Peyer's patch (tissue), 4 donors: Measurements from ENCODE around the gene NARF. TPM values are rescaled to one million over a fixed set of nuclear protein-coding genes. Genes with fewer than 3 reads are reported as not detected.

Experiments
- DNase-seq, 3 donors: peaks; one replicate each; pipeline ENCODE4 v3.0.0-alpha.2; 2017 to 2019
- H3K27ac ChIP-seq, 4 donors: fragments of 200-600 bp; sonication (generic); one replicate each; pipeline ENCODE4 v1.5.1; 2016 to 2019
- H3K27me3 ChIP-seq, 2 donors: fragments of 200-600 bp; sonication (generic); one replicate each; pipeline ENCODE4 v1.5.1; 2019
- H3K36me3 ChIP-seq, 3 donors: fragments of 200-600 bp; sonication (generic); one replicate each; pipeline ENCODE4 v1.5.1; 2016 to 2019
- H3K4me1 ChIP-seq, 4 donors: fragments of 200-600 bp; sonication (generic); one replicate each; pipeline ENCODE4 v1.5.1; 2016 to 2019
- H3K4me3 ChIP-seq, 4 donors: fragments of 200-600 bp; sonication (generic); 1 replicate in 3 of 4; 2 replicates in 1 of 4; pipeline ENCODE4 v1.5.1; 2016 to 2019; ENCODE audit warnings: mild to moderate bottlenecking in 1 of 4
- H3K9me3 ChIP-seq, 4 donors: fragments of 200-600 bp; sonication (generic); one replicate each; pipeline ENCODE4 v1.5.1; 2016 to 2019; ENCODE audit warnings: mild to moderate bottlenecking in 1 of 4
- POLR2A ChIP-seq, 2 donors: fragments of 450-650 bp; IDR thresholded peaks; one replicate each; pipeline ENCODE4 v1.5.1; 2017; ENCODE audit warnings: antibody characterized with exemption in 2 of 2, mild to moderate bottlenecking in 2 of 2, moderate library complexity in 2 of 2
- total RNA-seq, 4 donors: library from RNA; depleted of rRNA; stranded (reverse); fragments of >200 nt; gene quantifications; one replicate each; pipeline ENCODE4 v1.1.0, GENCODE V29; 2016
- TF ChIP-seq, protein P1 (sequence below), 6 experiments: fragments of 450-650 bp in 4 of 6; fragments of 200-600 bp in 2 of 6; sonication (generic) in 1 of 6; IDR thresholded peaks; one replicate each; pipeline ENCODE4 v1.5.1; 2017 to 2019; ENCODE audit warnings: antibody characterized with exemption in 6 of 6, mild to moderate bottlenecking in 3 of 6, moderate library complexity in 1 of 6

The NARF gene
- total RNA-seq, 4 donors from 2014 or later: 31.9 to 81.7 (median 52.0) TPM

GRCh38 chr17:82416771-82417170 lies 41.8 kb upstream of the NARF start:
- no peaks in the 10 kb centered on the region for H3K9me3 ChIP-seq
- H3K4me1 ChIP-seq: peaks cover 0 to 13% (median 3%) of the 10 kb centered on the region in 4 donors
- TF ChIP-seq, protein P1, sequence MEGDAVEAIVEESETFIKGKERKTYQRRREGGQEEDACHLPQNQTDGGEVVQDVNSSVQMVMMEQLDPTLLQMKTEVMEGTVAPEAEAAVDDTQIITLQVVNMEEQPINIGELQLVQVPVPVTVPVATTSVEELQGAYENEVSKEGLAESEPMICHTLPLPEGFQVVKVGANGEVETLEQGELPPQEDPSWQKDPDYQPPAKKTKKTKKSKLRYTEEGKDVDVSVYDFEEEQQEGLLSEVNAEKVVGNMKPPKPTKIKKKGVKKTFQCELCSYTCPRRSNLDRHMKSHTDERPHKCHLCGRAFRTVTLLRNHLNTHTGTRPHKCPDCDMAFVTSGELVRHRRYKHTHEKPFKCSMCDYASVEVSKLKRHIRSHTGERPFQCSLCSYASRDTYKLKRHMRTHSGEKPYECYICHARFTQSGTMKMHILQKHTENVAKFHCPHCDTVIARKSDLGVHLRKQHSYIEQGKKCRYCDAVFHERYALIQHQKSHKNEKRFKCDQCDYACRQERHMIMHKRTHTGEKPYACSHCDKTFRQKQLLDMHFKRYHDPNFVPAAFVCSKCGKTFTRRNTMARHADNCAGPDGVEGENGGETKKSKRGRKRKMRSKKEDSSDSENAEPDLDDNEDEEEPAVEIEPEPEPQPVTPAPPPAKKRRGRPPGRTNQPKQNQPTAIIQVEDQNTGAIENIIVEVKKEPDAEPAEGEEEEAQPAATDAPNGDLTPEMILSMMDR (IDR thresholded peaks at IDR 0.05): no peak
- no peak for TF ChIP-seq POLR2A (IDR thresholded peaks at IDR 0.05)
- no peak for DNase-seq
- H3K36me3 ChIP-seq: peaks cover 0 to 9% (median 0%) of the 10 kb centered on the region in 3 donors
- H3K27me3 ChIP-seq: no peaks in the 10 kb centered on the region
- no peak overlapping the region for H3K4me3 ChIP-seq
- no peak overlapping the region for H3K27ac ChIP-seq

DNA sequence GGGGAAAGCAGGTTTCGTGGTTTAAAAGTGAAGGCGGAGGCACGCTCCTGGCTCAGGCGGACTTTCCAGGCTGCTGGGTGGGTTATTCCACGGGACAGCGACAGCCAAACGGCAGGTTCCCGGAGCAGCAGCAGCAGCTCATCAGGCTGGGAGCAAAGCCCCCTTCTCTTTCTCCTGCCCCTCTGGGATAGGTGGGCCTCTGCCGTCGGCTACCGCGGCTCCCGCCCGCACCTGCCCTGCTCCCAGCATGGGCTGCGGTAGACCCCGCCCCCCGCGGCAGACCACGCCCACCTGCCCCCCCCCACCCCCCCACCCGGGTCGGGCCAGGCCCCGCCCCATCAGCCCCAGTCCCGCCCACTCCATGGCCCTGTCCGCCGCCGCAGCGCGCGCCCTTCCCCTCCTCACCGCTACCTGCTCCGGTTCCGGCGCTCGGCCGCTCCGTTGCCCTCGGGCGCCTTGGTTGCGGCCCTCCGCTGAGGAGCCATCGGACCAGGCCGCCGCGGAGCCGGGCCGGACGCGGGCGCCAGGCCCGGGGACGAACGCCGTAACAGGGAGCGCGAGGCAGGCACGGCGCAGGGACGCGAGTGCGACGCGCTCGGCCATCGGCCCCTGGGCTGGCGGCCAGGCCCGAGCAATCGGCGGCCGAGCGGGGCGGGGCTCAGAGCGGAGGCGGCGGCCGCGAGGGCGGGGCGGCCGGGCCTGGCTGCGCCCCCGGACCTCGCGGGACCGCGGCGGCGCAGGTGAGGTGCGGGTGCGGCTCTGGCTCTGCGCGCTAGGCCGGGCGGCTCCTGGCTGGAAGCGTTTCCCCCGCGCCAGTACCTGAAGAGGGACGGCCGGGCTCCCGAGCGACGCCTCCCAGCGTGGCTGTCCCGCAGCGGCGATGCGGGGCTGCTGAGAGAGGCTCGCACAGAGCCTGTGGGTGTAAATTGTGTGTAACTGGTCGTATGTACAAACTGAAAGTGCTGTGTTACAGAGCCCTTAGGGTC lies 40.2 kb upstream of the NARF start, which contains the start of the genes HEXD and OGFOD3:
TSS of gene HEXD (plus strand) at position 347 of the 986 bp plus-strand sequence. CDS start 1,453 bp downstream, outside the sequence.
TSS of gene OGFOD3 (minus strand) at position 586 of the 986 bp plus-strand sequence. CDS start at position 485, 101 bp downstream.
- H3K36me3 ChIP-seq: peaks cover 0 to 9% (median 0%) of the 10 kb centered on the region in 3 donors
- peak within 1 kb of the TSS; percentile 89 to 97 (median 94) for H3K27ac ChIP-seq
- peaks cover 0 to 13% (median 3%) of the 10 kb centered on the region in 4 donors for H3K4me1 ChIP-seq
- peak; percentile 77 to 95 (median 92) for DNase-seq
- H3K9me3 ChIP-seq: peaks cover 0 to 5% (median 0%) of the 10 kb centered on the region in 4 donors
- no peaks in the 10 kb centered on the region for H3K27me3 ChIP-seq
- TF ChIP-seq POLR2A (IDR thresholded peaks at IDR 0.05): peak; percentile 58 to 65
- TF ChIP-seq, protein P1 (IDR thresholded peaks at IDR 0.05): peak in 4 of 6 experiments; percentile 31 to 54 (median 38)
- peak within 1 kb of the TSS; percentile 83 to 100 (median 90) for H3K4me3 ChIP-seq

DNA sequence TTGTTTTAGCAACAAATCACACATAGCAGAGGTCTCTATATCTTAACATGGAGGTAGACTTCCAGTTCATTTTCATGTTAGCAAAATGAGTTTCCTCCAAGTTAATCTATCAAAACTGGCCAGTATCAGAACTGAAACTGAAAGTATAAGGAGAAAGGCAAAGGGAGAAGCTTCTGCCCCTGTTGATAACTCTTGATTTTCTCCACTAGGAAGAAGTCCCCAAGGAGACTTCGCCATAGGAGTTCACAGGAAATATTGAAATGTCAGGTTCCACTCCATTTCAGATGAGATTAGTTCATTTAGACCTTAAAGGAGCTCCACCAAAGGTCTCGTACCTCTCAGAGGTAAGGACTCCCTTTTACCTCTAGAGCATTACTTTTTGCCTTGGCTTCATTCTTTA lies 39.0 kb upstream of the NARF start:
- no peak for TF ChIP-seq POLR2A (IDR thresholded peaks at IDR 0.05)
- TF ChIP-seq, protein P1 (IDR thresholded peaks at IDR 0.05): peak in 1 of 6 experiments; percentile 1
- Histone ChIP-seq H3K36me3 (peaks cover 0 to 9% (median 0%) of the 10 kb centered on the region in 3 donors), H3K9me3 (peaks cover 0 to 5% (median 0%) of the 10 kb centered on the region in 4 donors), H3K27me3 (no peaks in the 10 kb centered on the region), H3K4me1 (peaks cover 0 to 10% (median 3%) of the 10 kb centered on the region in 4 donors), H3K27ac (peak overlapping the region; percentile 89 to 97 (median 94)), H3K4me3 (peak overlapping the region in 3 of 4 donors; percentile 83 to 100 (median 85))
- DNase-seq: no peak

- DNase-seq: peak in 2 of 3 donors; percentile 36 to 76
Measured at GRCh38 chr17:82424001-82424862, 34.3 kb upstream of the NARF start.

More at GRCh38 chr17:82424001-82424862, 34.3 kb upstream of the NARF start:
- no peak overlapping the region for H3K4me3 ChIP-seq
- peaks cover 0 to 5% (median 0%) of the 10 kb centered on the region in 4 donors for H3K9me3 ChIP-seq
- no peaks in the 10 kb centered on the region for H3K4me1 ChIP-seq
- H3K27me3 ChIP-seq: no peaks in the 10 kb centered on the region
- H3K27ac ChIP-seq: no peak overlapping the region
- H3K36me3 ChIP-seq: peaks cover 0 to 9% (median 0%) of the 10 kb centered on the region in 3 donors
- no peak for TF ChIP-seq POLR2A (IDR thresholded peaks at IDR 0.05)
- TF ChIP-seq, protein P1 (IDR thresholded peaks at IDR 0.05): peak; percentile 29 to 72 (median 55)
